Lung (tissue), 12 donors: ENCODE data around the gene C9orf153. TPM values are rescaled to one million over a fixed set of nuclear protein-coding genes. Genes with fewer than 3 reads are reported as not detected.

Source experiments
- ATAC-seq: fragments of 200-7000 bp; cut with Tn5 transposase; one replicate; pipeline ENCODE4 v1.9.1; 2020; ENCODE audit warnings: moderate number of reproducible peaks; ENCODE audit not compliant: insufficient read depth, low FRiP score
- DNase-seq, 3 donors: peaks; one replicate each; pipeline ENCODE4 v3.0.0-alpha.2; 2013 to 2017
- H3K27ac ChIP-seq, 2 donors: one replicate each; pipeline ENCODE4 v1.5.1; 2013; ENCODE audit warnings: mild to moderate bottlenecking in 2 of 2, moderate library complexity in 2 of 2, control low read depth in 1 of 2, inconsistent platforms in 1 of 2, low read depth in 1 of 2, low read length in 1 of 2
- H3K27me3 ChIP-seq, 3 donors: one replicate each; pipeline ENCODE4 v1.5.1; 2013; ENCODE audit warnings: low read length in 2 of 3; ENCODE audit not compliant: control insufficient read depth in 3 of 3, insufficient read depth in 3 of 3
- H3K36me3 ChIP-seq, 4 donors: one replicate each; pipeline ENCODE4 v1.5.1; 2013; ENCODE audit warnings: low read length in 4 of 4, mild to moderate bottlenecking in 1 of 4, moderate library complexity in 1 of 4; ENCODE audit not compliant: control insufficient read depth in 4 of 4, insufficient read depth in 4 of 4
- H3K4me1 ChIP-seq, 5 donors: one replicate each; pipeline ENCODE4 v1.5.1; 2013; ENCODE audit warnings: low read length in 5 of 5, mild to moderate bottlenecking in 2 of 5, moderate library complexity in 1 of 5; ENCODE audit not compliant: control insufficient read depth in 5 of 5, insufficient read depth in 5 of 5
- H3K4me3 ChIP-seq: one replicate; pipeline ENCODE4 v1.5.1; 2013; ENCODE audit warnings: mild to moderate bottlenecking, control low read depth, moderate library complexity
- H3K9ac ChIP-seq, 2 donors: one replicate each; pipeline ENCODE4 v1.5.1; 2013; ENCODE audit warnings: low read length in 2 of 2, control low read depth in 1 of 2; ENCODE audit not compliant: insufficient read depth in 1 of 2
- H3K9me3 ChIP-seq, 4 donors: one replicate each; pipeline ENCODE4 v1.5.1; 2013; ENCODE audit warnings: low read length in 3 of 4, mild to moderate bottlenecking in 1 of 4, moderate library complexity in 1 of 4; ENCODE audit not compliant: control insufficient read depth in 4 of 4, insufficient read depth in 3 of 4
- WGBS, 2 donors: extraction: QIAGEN DNeasy Blood & Tissue Kit; methylation state at CpG; one replicate each; pipeline ENCODE4 v1.1.7; 2013; 5-methylcytosine and 5-hydroxymethylcytosine counted together
- polyA plus RNA-seq, 2 donors: library from polyadenylated mRNA; stranded (reverse); fragments of 200-250 nt; gene quantifications; one replicate each; pipeline ENCODE4 v1.2.1, GENCODE V29; 2013
- total RNA-seq, 2 donors: library from RNA; depleted of rRNA in 1 of 2; stranded (reverse); fragments of >200 nt in 1 of 2; gene quantifications; one replicate each; pipeline ENCODE4 v1.2.1, GENCODE V29; 2014 to 2021
- TF ChIP-seq, protein P1 (sequence below): IDR thresholded peaks from 2 replicates; pipeline ENCODE4 v1.5.1; 2012; ENCODE audit warnings: mild to moderate bottlenecking; ENCODE audit errors: control extremely low read depth, extremely low read depth
- donor health status: control.
- donor health status: control.
- donor health status: Bipolar disorder and iron deficiency.
- donor health status: healthy.
- donor health status: DM: yes; HTN: yes; CAD: no.

The C9orf153 gene
- total and polyA plus RNA-seq, 4 donors: 0.02 to 2.7 (median 0.19) TPM

DNA sequence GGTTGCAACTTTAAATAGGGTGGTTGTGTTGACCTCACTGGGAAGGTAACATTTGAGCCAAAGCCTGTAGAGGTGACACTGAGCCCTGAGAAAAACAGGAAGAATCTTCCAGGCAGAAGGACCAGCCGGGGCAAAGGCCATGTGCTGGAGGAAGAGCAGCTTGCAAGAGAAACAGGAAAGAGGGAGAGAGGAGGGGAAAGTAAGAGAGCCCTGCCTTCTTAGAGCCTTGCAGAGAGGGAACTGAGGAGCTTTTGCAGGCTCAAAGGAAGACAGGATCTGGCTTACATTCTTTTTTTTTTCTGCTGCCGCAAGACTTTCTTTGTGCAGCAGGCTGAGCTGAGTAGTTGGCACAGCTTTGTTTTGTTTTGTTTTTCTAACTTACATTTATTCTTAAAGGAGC, 17.4 kb downstream of the C9orf153 start:
- 25 to 38% methylated on average over 2 of the region's 2 CpGs for WGBS, 2 donors
- ATAC-seq: no peak
- H3K4me3 ChIP-seq: no peak overlapping the region
- no peak overlapping the region for H3K27ac ChIP-seq
- no peaks in the 10 kb centered on the region for H3K9me3 ChIP-seq
- H3K27me3 ChIP-seq: no peaks in the 10 kb centered on the region
- peak in 2 of 3 donors; percentile 34 to 57 for DNase-seq
- H3K9ac ChIP-seq: no peak overlapping the region
- H3K36me3 ChIP-seq: no peaks in the 10 kb centered on the region
- H3K4me1 ChIP-seq: peaks cover 0 to 7% (median 0%) of the 10 kb centered on the region in 5 donors
- TF ChIP-seq, protein P1, sequence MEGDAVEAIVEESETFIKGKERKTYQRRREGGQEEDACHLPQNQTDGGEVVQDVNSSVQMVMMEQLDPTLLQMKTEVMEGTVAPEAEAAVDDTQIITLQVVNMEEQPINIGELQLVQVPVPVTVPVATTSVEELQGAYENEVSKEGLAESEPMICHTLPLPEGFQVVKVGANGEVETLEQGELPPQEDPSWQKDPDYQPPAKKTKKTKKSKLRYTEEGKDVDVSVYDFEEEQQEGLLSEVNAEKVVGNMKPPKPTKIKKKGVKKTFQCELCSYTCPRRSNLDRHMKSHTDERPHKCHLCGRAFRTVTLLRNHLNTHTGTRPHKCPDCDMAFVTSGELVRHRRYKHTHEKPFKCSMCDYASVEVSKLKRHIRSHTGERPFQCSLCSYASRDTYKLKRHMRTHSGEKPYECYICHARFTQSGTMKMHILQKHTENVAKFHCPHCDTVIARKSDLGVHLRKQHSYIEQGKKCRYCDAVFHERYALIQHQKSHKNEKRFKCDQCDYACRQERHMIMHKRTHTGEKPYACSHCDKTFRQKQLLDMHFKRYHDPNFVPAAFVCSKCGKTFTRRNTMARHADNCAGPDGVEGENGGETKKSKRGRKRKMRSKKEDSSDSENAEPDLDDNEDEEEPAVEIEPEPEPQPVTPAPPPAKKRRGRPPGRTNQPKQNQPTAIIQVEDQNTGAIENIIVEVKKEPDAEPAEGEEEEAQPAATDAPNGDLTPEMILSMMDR: no peak

DNA sequence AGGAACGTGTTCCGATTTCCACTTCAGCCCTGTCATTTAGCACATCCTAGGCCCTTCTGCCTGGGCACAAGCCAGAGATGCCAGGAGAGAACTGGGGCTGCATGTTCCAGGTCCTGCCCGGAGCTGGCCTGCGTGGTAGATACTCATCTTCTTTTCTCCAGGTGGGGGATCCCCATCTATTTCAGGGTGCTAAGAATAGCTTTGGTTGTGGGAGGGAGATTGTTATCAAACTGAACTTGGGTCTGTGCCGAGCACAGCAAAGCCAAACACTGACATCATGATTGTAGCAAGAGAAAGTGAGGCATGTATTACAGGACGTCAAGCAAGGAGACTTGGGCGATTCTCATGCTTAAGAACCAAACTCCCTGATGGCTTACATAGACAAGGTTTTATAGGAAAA, 18.2 kb downstream of the C9orf153 start:
- TF ChIP-seq, protein P1: no peak

DNA sequence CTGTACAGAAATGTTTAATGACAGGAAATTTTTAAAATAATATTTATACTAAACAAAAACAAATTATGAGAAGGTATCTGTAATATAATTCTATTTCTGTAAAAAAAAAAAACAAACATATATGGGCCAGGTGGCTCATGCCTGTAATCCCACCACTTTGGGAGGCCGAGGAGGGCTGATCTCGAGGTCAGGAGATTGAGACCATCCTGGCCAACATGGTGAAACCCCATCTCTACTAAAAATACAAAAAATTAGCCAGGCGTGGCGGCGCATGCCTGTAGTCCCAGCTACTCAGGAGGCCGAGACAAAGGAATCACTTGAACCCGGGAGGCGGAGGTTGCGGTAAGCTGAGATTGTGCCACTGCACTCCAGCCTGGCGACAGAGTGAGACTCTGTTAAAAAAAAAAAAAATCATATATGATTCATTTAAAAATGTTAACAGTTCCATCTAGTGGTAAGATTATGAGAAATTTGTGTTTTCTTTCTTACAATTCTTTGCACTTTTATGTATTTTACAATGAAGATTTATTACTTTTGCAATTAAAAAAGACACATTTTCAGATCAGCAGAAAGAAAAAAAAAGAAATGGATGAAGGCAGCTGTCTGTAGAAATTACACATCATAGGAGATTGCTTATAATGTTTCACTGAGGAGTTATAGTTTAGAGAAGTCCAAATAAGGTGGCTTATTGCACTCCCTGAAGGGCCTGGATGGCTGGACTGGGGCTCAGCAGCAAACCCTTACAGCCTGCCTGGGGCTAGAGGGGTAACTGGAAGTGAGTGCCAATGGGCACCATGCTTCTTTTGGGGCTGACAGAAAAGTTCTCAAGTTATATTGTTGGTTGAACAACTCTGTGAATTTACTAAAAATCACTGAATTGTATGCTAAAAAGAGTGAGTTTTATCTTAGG, 20.3 kb downstream of the C9orf153 start:
- Histone ChIP-seq H3K27me3 (no peaks in the 10 kb centered on the region), H3K36me3 (no peaks in the 10 kb centered on the region), H3K9me3 (no peaks in the 10 kb centered on the region), H3K27ac (no peak overlapping the region), H3K4me1 (peaks cover 0 to 7% (median 0%) of the 10 kb centered on the region in 5 donors), H3K9ac (no peak overlapping the region), H3K4me3 (no peak overlapping the region)
- TF ChIP-seq, protein P1: no peak
- DNase-seq (peak in 2 of 3 donors; percentile 19 to 36), ATAC-seq (no peak)
- WGBS, 2 donors: 66 to 80% methylated on average over 10 of the region's 10 CpGs

More for the DNA sequence above, 18.2 kb downstream of the C9orf153 start:
- Histone ChIP-seq H3K4me1 (peaks cover 0 to 7% (median 0%) of the 10 kb centered on the region in 5 donors), H3K4me3 (no peak overlapping the region), H3K9ac (no peak overlapping the region), H3K27me3 (no peaks in the 10 kb centered on the region), H3K36me3 (no peaks in the 10 kb centered on the region), H3K27ac (no peak overlapping the region), H3K9me3 (no peaks in the 10 kb centered on the region)
- no peak for ATAC-seq
- DNase-seq: no peak
- WGBS, 2 donors: 66 to 81% methylated on average over 7 of the region's 7 CpGs
